Stimulated activated CD8-positive, alpha-beta memory T cell treated with anti-CD3 and anti-CD28 coated beads, Interleukin-7, amount 100 ng/mL, for 4 hours (primary cell): ENCODE data around the gene CDH4.
"Not testable (repeated sequence)": the region's sequence is repeated elsewhere in the genome, so short reads cannot be mapped to it uniquely, and the experiment has no call there.

Source experiments
- DNase-seq, 2 donors: peaks; one replicate each; pipeline ENCODE4 v3.0.0-alpha.2; 2020; ENCODE audit warnings: low read depth in 2 of 2

Gene CDH4

GRCh38 chr20:61437280-61438206, 185.5 kb downstream of the CDH4 start:
- DNase-seq: no peak

GRCh38 chr20:61438285-61438684, 186.2 kb downstream of the CDH4 start:
- DNase-seq: no peak

GRCh38 chr20:61439251-61439650, 187.2 kb downstream of the CDH4 start:
- no peak for DNase-seq

- DNase-seq: no peak
Measured at GRCh38 chr20:61440548-61441055, 188.5 kb downstream of the CDH4 start.

GRCh38 chr20:61441537-61441936, 189.5 kb downstream of the CDH4 start:
- no peak for DNase-seq

GRCh38 chr20:61442075-61442670, 190.1 kb downstream of the CDH4 start:
- no peak for DNase-seq

- no peak for DNase-seq
Measured at GRCh38 chr20:61442718-61443117, 190.7 kb downstream of the CDH4 start.

- no peak for DNase-seq
Measured at GRCh38 chr20:61443443-61444126, 191.5 kb downstream of the CDH4 start.

- no peak for DNase-seq
Measured at GRCh38 chr20:61444637-61445036, 192.6 kb downstream of the CDH4 start.

- no peak for DNase-seq
Measured at GRCh38 chr20:61445138-61445537, 193.1 kb downstream of the CDH4 start.

GRCh38 chr20:61445741-61446140, 193.7 kb downstream of the CDH4 start:
- DNase-seq: no peak

- no peak for DNase-seq
Measured at GRCh38 chr20:61447952-61448351, 195.9 kb downstream of the CDH4 start.

- no peak for DNase-seq
Measured at GRCh38 chr20:61448386-61448785, 196.3 kb downstream of the CDH4 start.

- no peak for DNase-seq
Measured at GRCh38 chr20:61449057-61449609, 197.1 kb downstream of the CDH4 start.

- DNase-seq: no peak
Measured at GRCh38 chr20:61449916-61450315, 197.9 kb downstream of the CDH4 start.

- DNase-seq: no peak
Measured at GRCh38 chr20:61450549-61450948, 198.5 kb downstream of the CDH4 start.

- DNase-seq: no peak
Measured at GRCh38 chr20:61451009-61451408, 198.9 kb downstream of the CDH4 start.

- DNase-seq: no peak
Measured at GRCh38 chr20:61451953-61452352, 199.9 kb downstream of the CDH4 start.

- DNase-seq: no peak
Measured at GRCh38 chr20:61453219-61453618, 201.2 kb downstream of the CDH4 start.

- not testable (repeated sequence) for DNase-seq
Measured at GRCh38 chr20:61453623-61454022, 201.6 kb downstream of the CDH4 start.

- DNase-seq: no peak
Measured at GRCh38 chr20:61454053-61454452, 202.0 kb downstream of the CDH4 start.
